Mesendoderm (in vitro differentiated cells): Measurements from ENCODE around the gene KIAA1217.

Source experiments
- DNase-seq: peaks from one replicate; pipeline ENCODE4 v3.0.0; 2013
- H2AK5ac ChIP-seq: 2 replicates; pipeline ENCODE4 v1.6.1; 2013; ENCODE audit warnings: low read length, inconsistent platforms
- H2BK120ac ChIP-seq: 2 replicates; pipeline ENCODE4 v1.6.1; 2013; ENCODE audit warnings: low read depth, mild to moderate bottlenecking, low read length, moderate library complexity, mixed read lengths
- H2BK15ac ChIP-seq: replicated peaks from 2 replicates; pipeline ENCODE4 v1.6.1; 2013; ENCODE audit warnings: low read depth, mild to moderate bottlenecking, moderate library complexity
- H2BK5ac ChIP-seq: 2 replicates; pipeline ENCODE4 v1.6.1; 2013; ENCODE audit warnings: low read length, inconsistent platforms
- H3K18ac ChIP-seq: 2 replicates; pipeline ENCODE4 v1.6.1; 2013; ENCODE audit warnings: mild to moderate bottlenecking, low read length, mixed read lengths
- H3K23ac ChIP-seq: one replicate; pipeline ENCODE4 v1.6.1; 2013; ENCODE audit warnings: low read length
- H3K27ac ChIP-seq: 2 replicates; pipeline ENCODE4 v1.5.1; 2013; ENCODE audit warnings: low read depth, mild to moderate bottlenecking, inconsistent platforms, low read length, moderate library complexity
- H3K27me3 ChIP-seq: 2 replicates; pipeline ENCODE4 v1.6.1; 2013; ENCODE audit warnings: low read length, control low read depth, mild to moderate bottlenecking, inconsistent platforms; ENCODE audit not compliant: insufficient read depth, poor library complexity
- H3K36me3 ChIP-seq: 2 replicates; pipeline ENCODE4 v1.6.1; 2013; ENCODE audit warnings: low read length, inconsistent platforms; ENCODE audit not compliant: control insufficient read depth, insufficient read depth
- H3K4ac ChIP-seq: one replicate; pipeline ENCODE4 v1.6.1; 2013; ENCODE audit warnings: low read depth, mild to moderate bottlenecking, low read length, moderate library complexity
- H3K4me1 ChIP-seq: 2 replicates; pipeline ENCODE4 v1.6.1; 2013; ENCODE audit warnings: low read depth, low read length, inconsistent platforms; ENCODE audit not compliant: control insufficient read depth
- H3K4me2 ChIP-seq: 2 replicates; pipeline ENCODE4 v1.6.1; 2013; ENCODE audit warnings: low read length
- H3K4me3 ChIP-seq: 2 replicates; pipeline ENCODE4 v1.5.1; 2013; ENCODE audit warnings: mild to moderate bottlenecking, low read length
- H3K56ac ChIP-seq: one replicate; pipeline ENCODE4 v1.6.1; 2013; ENCODE audit warnings: low read length
- H3K79me1 ChIP-seq: 2 replicates; pipeline ENCODE4 v1.6.1; 2013; ENCODE audit warnings: low read length, inconsistent platforms
- H3K79me2 ChIP-seq: 2 replicates; pipeline ENCODE4 v1.6.1; 2013; ENCODE audit warnings: mild to moderate bottlenecking, low read length; ENCODE audit not compliant: control insufficient read depth, insufficient read depth
- H3K9ac ChIP-seq: 2 replicates; pipeline ENCODE4 v1.6.1; 2013; ENCODE audit warnings: low read length, inconsistent platforms
- H4K5ac ChIP-seq: one replicate; pipeline ENCODE4 v1.6.1; 2013; ENCODE audit warnings: low read length
- H4K8ac ChIP-seq: one replicate; pipeline ENCODE4 v1.6.1; 2013; ENCODE audit warnings: low read depth, mild to moderate bottlenecking, control low read depth, low read length, moderate library complexity
- WGBS: extraction: QIAGEN DNeasy Blood & Tissue Kit; methylation state at CpG from one replicate; pipeline ENCODE4 v1.1.7; 2013; ENCODE audit warnings: low lambda C conversion rate, missing lambda C conversion rate; ENCODE audit not compliant: insufficient coverage; ENCODE audit errors: extremely low coverage; 5-methylcytosine and 5-hydroxymethylcytosine counted together

The KIAA1217 gene

DNA sequence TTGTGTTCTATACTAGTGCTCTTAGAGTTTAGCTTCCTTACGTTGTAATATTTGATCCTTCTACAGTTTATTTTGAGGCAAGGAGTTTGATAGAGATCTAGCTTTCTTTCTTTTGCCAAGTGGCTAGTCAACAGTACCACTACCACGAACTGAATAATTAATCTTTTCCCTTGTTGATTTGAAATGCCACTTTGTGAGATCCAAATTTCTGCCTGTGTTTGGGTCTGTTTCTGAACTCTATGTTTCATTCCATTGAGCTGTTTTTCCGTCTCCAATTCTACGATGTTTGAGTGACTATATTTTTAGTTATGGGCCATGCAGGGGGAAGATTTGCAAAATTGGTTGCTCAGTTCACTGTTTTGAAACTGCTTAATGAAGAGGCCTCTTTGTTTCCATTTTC, 134.7 kb downstream of the KIAA1217 start:
- H3K79me1 ChIP-seq = no peaks in the 10 kb centered on the region
- H2BK5ac ChIP-seq = no peak overlapping the region
- no peak overlapping the region for H3K18ac ChIP-seq
- WGBS = no CpG with 5 or more reads among the region's 4 CpGs
- no peak overlapping the region for H2BK120ac ChIP-seq
- no peak overlapping the region for H3K4ac ChIP-seq
- no peak overlapping the region for H3K4me2 ChIP-seq
- no peak overlapping the region for H3K27ac ChIP-seq
- no peaks in the 10 kb centered on the region for H3K79me2 ChIP-seq
- DNase-seq = no peak
- H2AK5ac ChIP-seq = no peak overlapping the region
- no peak overlapping the region for H4K5ac ChIP-seq
- H3K23ac ChIP-seq = no peak overlapping the region
- H3K4me3 ChIP-seq = no peak overlapping the region
- H3K56ac ChIP-seq = no peak overlapping the region
- H3K27me3 ChIP-seq = no peaks in the 10 kb centered on the region
- no peak overlapping the region for H3K9ac ChIP-seq
- H3K4me1 ChIP-seq = no peaks in the 10 kb centered on the region
- no peak overlapping the region for H2BK15ac ChIP-seq
- H3K36me3 ChIP-seq = no peaks in the 10 kb centered on the region
- H4K8ac ChIP-seq = no peak overlapping the region

DNA sequence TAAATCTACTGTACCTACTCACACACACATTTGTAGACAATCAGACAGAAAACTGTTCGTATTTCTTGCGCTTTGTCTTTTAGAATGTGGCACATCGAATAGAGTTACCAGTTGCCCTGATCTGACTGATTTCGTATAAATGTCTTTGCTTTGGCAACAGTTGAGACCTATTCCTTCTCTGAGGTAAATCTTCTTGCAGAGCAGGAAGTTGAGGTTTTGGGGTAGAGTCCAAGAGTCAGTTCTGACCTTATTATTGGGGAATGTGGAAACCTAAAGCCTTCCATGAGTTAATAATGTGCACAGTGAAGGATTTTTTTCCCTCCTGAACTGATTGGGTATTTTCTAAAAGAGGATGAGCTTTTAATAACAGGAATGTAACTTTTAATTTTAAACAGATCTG, 135.3 kb downstream of the KIAA1217 start:
- no peaks in the 10 kb centered on the region for H3K79me2 ChIP-seq
- H3K27me3 ChIP-seq = no peaks in the 10 kb centered on the region
- H2AK5ac ChIP-seq = no peak overlapping the region
- H3K4ac ChIP-seq = no peak overlapping the region
- H3K4me1 ChIP-seq = no peaks in the 10 kb centered on the region
- no peak overlapping the region for H4K5ac ChIP-seq
- no peak overlapping the region for H3K4me3 ChIP-seq
- H2BK5ac ChIP-seq = no peak overlapping the region
- H3K56ac ChIP-seq = no peak overlapping the region
- no peak overlapping the region for H3K9ac ChIP-seq
- no peaks in the 10 kb centered on the region for H3K36me3 ChIP-seq
- H3K4me2 ChIP-seq = no peak overlapping the region
- no peak overlapping the region for H3K18ac ChIP-seq
- H2BK15ac ChIP-seq = no peak overlapping the region
- DNase-seq = no peak
- H4K8ac ChIP-seq = no peak overlapping the region
- no peak overlapping the region for H2BK120ac ChIP-seq
- H3K23ac ChIP-seq = no peak overlapping the region
- no peak overlapping the region for H3K27ac ChIP-seq
- H3K79me1 ChIP-seq = no peaks in the 10 kb centered on the region
- WGBS = no CpG with 5 or more reads among the region's 4 CpGs

DNA sequence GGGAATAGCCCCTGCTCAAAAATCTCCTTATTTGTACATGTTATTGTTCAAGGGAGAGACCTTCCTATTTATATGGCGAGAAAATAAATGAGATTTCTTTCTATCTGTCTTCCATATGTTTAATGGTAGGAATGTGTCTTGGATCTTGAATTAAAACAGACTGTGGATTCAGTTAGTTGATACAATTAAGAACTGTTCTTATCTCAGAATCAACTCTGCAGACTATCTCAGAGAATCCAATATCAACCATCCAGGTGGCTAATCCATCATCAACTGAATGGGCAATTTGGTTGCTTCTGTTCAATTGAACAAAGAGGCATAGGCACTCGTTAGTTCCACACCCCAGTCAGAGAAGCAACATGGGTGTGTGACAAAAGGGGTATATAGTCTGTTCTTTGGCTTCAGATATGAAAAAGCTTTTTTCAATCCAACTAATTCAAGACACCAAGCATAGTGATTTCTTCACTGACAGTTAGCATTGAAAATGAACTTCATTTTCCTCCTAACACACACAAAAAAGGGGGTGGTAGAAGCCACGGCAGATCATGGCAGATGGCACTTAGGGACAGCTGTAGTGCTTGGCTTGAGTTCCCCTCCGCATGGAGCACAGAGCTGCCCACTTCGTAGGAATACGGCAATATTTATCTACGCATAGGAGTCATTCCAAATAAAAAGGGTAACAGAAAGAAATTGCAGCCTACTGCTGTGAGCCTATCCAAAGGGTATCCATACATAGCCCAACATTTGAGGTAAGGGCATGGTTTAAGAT, 135.9 kb downstream of the KIAA1217 start:
- no peak overlapping the region for H4K5ac ChIP-seq
- H3K79me1 ChIP-seq = no peaks in the 10 kb centered on the region
- H2BK15ac ChIP-seq = no peak overlapping the region
- H3K79me2 ChIP-seq = no peaks in the 10 kb centered on the region
- DNase-seq = peak; percentile 57
- H3K56ac ChIP-seq = no peak overlapping the region
- H2BK5ac ChIP-seq = no peak overlapping the region
- no peak overlapping the region for H4K8ac ChIP-seq
- H3K9ac ChIP-seq = no peak overlapping the region
- no peak overlapping the region for H3K4me2 ChIP-seq
- H2BK120ac ChIP-seq = no peak overlapping the region
- no peak overlapping the region for H2AK5ac ChIP-seq
- H3K4me3 ChIP-seq = no peak overlapping the region
- WGBS = no CpG with 5 or more reads among the region's 7 CpGs
- H3K36me3 ChIP-seq = no peaks in the 10 kb centered on the region
- no peak overlapping the region for H3K4ac ChIP-seq
- no peak overlapping the region for H3K23ac ChIP-seq
- H3K27me3 ChIP-seq = no peaks in the 10 kb centered on the region
- H3K27ac ChIP-seq = no peak overlapping the region
- no peak overlapping the region for H3K18ac ChIP-seq
- no peaks in the 10 kb centered on the region for H3K4me1 ChIP-seq

DNA sequence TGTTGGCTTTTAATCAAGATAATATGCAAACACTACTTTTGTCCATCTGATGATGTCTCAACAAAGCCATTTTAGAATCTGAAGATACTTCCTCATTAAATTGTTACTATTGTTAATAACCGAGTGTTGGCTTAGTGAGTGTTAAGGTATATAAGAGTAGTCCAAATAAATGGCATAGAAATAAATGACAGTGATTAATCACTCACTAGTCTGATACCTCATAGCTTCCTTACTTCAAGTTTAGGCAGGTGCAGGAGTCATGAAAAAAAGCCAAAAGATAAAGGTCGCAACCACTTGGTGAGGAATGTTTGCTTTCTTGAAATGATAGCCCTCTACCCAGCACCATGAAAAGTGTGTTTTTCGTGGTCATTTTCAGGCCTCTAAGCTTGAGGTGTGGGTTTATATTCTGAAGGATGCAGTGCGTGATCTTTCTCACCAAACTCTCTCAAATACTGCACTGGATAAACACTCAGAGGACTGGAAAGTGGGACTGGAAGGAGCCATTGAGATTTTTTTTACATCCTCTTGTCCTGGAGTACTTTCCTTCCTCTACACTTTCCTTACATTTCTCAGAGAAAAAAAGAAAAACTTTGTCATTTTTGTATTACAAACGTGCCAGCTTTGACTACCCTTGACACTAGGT, 138.1 kb downstream of the KIAA1217 start:
- Histone ChIP-seq H3K18ac (no peak overlapping the region), H3K4me2 (no peak overlapping the region), H3K79me2 (no peaks in the 10 kb centered on the region), H4K5ac (no peak overlapping the region), H2BK15ac (no peak overlapping the region), H3K27ac (no peak overlapping the region), H4K8ac (no peak overlapping the region), H2BK120ac (no peak overlapping the region), H3K36me3 (no peaks in the 10 kb centered on the region), H3K4ac (no peak overlapping the region), H2AK5ac (no peak overlapping the region), H3K23ac (no peak overlapping the region), H2BK5ac (no peak overlapping the region), H3K4me3 (no peak overlapping the region), H3K27me3 (no peaks in the 10 kb centered on the region), H3K9ac (no peak overlapping the region), H3K56ac (no peak overlapping the region), H3K4me1 (no peaks in the 10 kb centered on the region), H3K79me1 (no peaks in the 10 kb centered on the region)
- no CpG with 5 or more reads among the region's 5 CpGs for WGBS
- DNase-seq = no peak

DNA sequence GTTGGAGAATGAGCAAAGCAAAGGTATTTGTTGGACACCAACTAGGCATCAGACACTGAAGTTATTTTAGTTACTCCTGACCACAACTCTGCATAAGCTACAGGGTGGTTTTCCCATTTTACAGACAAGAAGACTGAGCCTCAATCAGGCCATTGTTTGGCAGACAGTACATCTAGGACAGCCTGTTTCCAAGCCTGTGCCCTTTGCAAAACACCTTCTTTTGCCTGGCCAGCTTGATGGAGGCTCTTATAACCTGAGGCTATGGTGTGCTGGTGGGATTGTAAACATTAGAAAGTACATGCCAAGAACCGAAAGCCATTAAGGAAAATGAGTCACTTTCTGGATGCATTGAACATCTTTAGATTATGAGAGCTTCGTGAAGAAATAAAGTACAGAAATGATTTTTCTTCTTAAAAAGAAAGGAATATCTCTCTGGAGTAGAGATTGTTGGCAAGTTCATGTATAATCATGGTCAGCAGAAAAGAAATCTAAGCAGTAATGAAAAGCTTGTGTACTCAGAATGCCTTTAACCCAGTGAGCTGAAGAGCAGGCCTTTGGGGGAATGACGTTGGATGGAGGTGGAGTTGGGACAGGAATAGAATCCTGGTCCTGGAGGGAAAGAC, 140.6 kb downstream of the KIAA1217 start:
- DNase-seq = no peak
- Histone ChIP-seq H3K27me3 (no peaks in the 10 kb centered on the region), H3K56ac (no peak overlapping the region), H3K36me3 (no peaks in the 10 kb centered on the region), H3K4me2 (no peak overlapping the region), H2BK120ac (no peak overlapping the region), H3K27ac (no peak overlapping the region), H2BK5ac (no peak overlapping the region), H3K18ac (no peak overlapping the region), H3K4me1 (no peaks in the 10 kb centered on the region), H3K4me3 (no peak overlapping the region), H3K79me2 (no peaks in the 10 kb centered on the region), H2AK5ac (no peak overlapping the region), H3K79me1 (no peaks in the 10 kb centered on the region), H4K8ac (no peak overlapping the region), H3K23ac (no peak overlapping the region), H3K4ac (no peak overlapping the region), H2BK15ac (no peak overlapping the region), H3K9ac (no peak overlapping the region), H4K5ac (no peak overlapping the region)
- WGBS = no CpG with 5 or more reads among the region's 3 CpGs
